DOHH2 (cell line): Measurements from ENCODE around the gene B4GALNT1.

ENCODE experiments used
- H3F3A ChIP-seq: fragments of 200-600 bp; sonication (generic), shearing (Covaris generic); 2 replicates; pipeline ENCODE4 v1.6.0; 2016; ENCODE audit warnings: antibody characterized with exemption, mild to moderate bottlenecking; ENCODE audit not compliant: control insufficient read depth, insufficient read depth
- H3K27ac ChIP-seq: fragments of 200-600 bp; sonication (generic); 2 replicates; pipeline ENCODE4 v1.5.1; 2014; ENCODE audit warnings: low read depth, mild to moderate bottlenecking, low read length, moderate library complexity
- H3K27me3 ChIP-seq: fragments of 200-600 bp; sonication (generic); 2 replicates; pipeline ENCODE4 v1.6.1; 2014; ENCODE audit warnings: mild to moderate bottlenecking, low read length, mixed read lengths; ENCODE audit not compliant: control insufficient read depth
- H3K36me3 ChIP-seq: fragments of 200-600 bp; sonication (generic); 2 replicates; pipeline ENCODE4 v1.6.1; 2014; ENCODE audit warnings: mild to moderate bottlenecking, low read length, moderate library complexity, mixed read lengths; ENCODE audit not compliant: control insufficient read depth
- H3K4me1 ChIP-seq: fragments of 200-600 bp; sonication (generic); 2 replicates; pipeline ENCODE4 v1.6.1; 2014; ENCODE audit warnings: mild to moderate bottlenecking, low read length, mixed read lengths; ENCODE audit not compliant: control insufficient read depth
- H3K4me2 ChIP-seq: fragments of 200-600 bp; sonication (generic); 2 replicates; pipeline ENCODE4 v1.6.0; 2014; ENCODE audit warnings: mild to moderate bottlenecking, low read length, moderate library complexity
- H3K4me3 ChIP-seq: fragments of 200-600 bp; sonication (generic); 2 replicates; pipeline ENCODE4 v1.5.1; 2014; ENCODE audit warnings: mild to moderate bottlenecking, low read length, mixed read lengths
- H3K79me2 ChIP-seq: fragments of 200-600 bp; sonication (generic); 2 replicates; pipeline ENCODE4 v1.6.1; 2014; ENCODE audit warnings: mild to moderate bottlenecking, low read length, mixed read lengths; ENCODE audit not compliant: control insufficient read depth
- H3K9me2 ChIP-seq: fragments of 200-600 bp; sonication (generic); replicated peaks from 2 replicates; pipeline ENCODE4 v1.6.1; 2014; ENCODE audit warnings: mild to moderate bottlenecking, low read length, mixed read lengths; ENCODE audit not compliant: control insufficient read depth
- H3K9me3 ChIP-seq: fragments of 200-600 bp; sonication (generic); 2 replicates; pipeline ENCODE4 v1.6.1; 2014; ENCODE audit warnings: antibody characterized with exemption, low read length, mixed read lengths; ENCODE audit not compliant: control insufficient read depth, insufficient read depth
- H4K20me1 ChIP-seq: fragments of 200-600 bp; sonication (generic); 2 replicates; pipeline ENCODE4 v1.6.0; 2014; ENCODE audit warnings: low read depth, mild to moderate bottlenecking, antibody characterized with exemption, low read length, moderate library complexity; ENCODE audit not compliant: control insufficient read depth, insufficient read depth
- CTCF ChIP-seq: fragments of 200-600 bp; sonication (generic); IDR thresholded peaks from one replicate; pipeline ENCODE4 v1.5.1; 2014; ENCODE audit warnings: antibody characterized with exemption, mild to moderate bottlenecking, low read depth, low read length; ENCODE audit not compliant: poor library complexity, severe bottlenecking
- EZH2phosphoT487 ChIP-seq: fragments of 200-600 bp; sonication (generic); IDR thresholded peaks from 2 replicates; pipeline ENCODE4 v1.6.1; 2017; ENCODE audit warnings: borderline replicate concordance, mild to moderate bottlenecking, antibody characterized with exemption, low read length, moderate library complexity, mixed read lengths

The B4GALNT1 gene

GRCh38 chr12:57606399-57606798, 26.6 kb downstream of the B4GALNT1 start:
- Histone ChIP-seq H3K4me2 (no peak overlapping the region), H3K27ac (no peak overlapping the region), H3F3A (peaks cover 3% of the 10 kb centered on the region; the same call in 1 of the 2 replicates), H4K20me1 (no peaks in the 10 kb centered on the region), H3K4me3 (no peak overlapping the region), H3K4me1 (peaks cover 3% of the 10 kb centered on the region; the same call in 1 of the 2 replicates), H3K79me2 (no peaks in the 10 kb centered on the region), H3K9me2 (no peaks in the 10 kb centered on the region), H3K27me3 (peaks cover 38% of the 10 kb centered on the region), H3K9me3 (no peaks in the 10 kb centered on the region), H3K36me3 (peaks cover 6% of the 10 kb centered on the region; the same call in 1 of the 2 replicates)
- TF ChIP-seq EZH2phosphoT487 (no peak), CTCF (no peak)

- Histone ChIP-seq H3K4me2 (no peak overlapping the region), H3F3A (peaks cover 3% of the 10 kb centered on the region; the same call in 1 of the 2 replicates), H3K9me2 (no peaks in the 10 kb centered on the region), H3K4me1 (peaks cover 2% of the 10 kb centered on the region; the same call in 1 of the 2 replicates), H3K36me3 (peaks cover 6% of the 10 kb centered on the region; the same call in 1 of the 2 replicates), H3K9me3 (no peaks in the 10 kb centered on the region), H3K79me2 (no peaks in the 10 kb centered on the region), H3K4me3 (no peak overlapping the region), H3K27me3 (peaks cover 32% of the 10 kb centered on the region), H3K27ac (no peak overlapping the region), H4K20me1 (no peaks in the 10 kb centered on the region)
- no peak for TF ChIP-seq EZH2phosphoT487
- TF ChIP-seq CTCF: no peak
Measured at GRCh38 chr12:57605811-57606311, 27.1 kb downstream of the B4GALNT1 start.

GRCh38 chr12:57604992-57605810, 27.8 kb downstream of the B4GALNT1 start:
- TF ChIP-seq CTCF (no peak), EZH2phosphoT487 (no peak)
- Histone ChIP-seq H3K36me3 (peaks cover 6% of the 10 kb centered on the region; the same call in 1 of the 2 replicates), H3K9me2 (no peaks in the 10 kb centered on the region), H3K9me3 (no peaks in the 10 kb centered on the region), H3K79me2 (no peaks in the 10 kb centered on the region), H3K27me3 (peaks cover 26% of the 10 kb centered on the region), H3K4me3 (peak overlapping the region; percentile 66), H3F3A (peaks cover 3% of the 10 kb centered on the region; the same call in 1 of the 2 replicates), H3K4me1 (peaks cover 2% of the 10 kb centered on the region; the same call in 1 of the 2 replicates), H4K20me1 (no peaks in the 10 kb centered on the region), H3K4me2 (peak overlapping the region; percentile 50), H3K27ac (no peak overlapping the region)
